Smooth muscle cell (in vitro differentiated cells): ENCODE measurements around the gene NKAIN4. TPM values are rescaled to one million over a fixed set of nuclear protein-coding genes. Genes with fewer than 3 reads are reported as not detected.
A peak's percentile ranks its signal among the peaks of the same experiment; 100 is the strongest.

Experiments used
- DNase-seq: peaks from one replicate; lab custom pipeline; 2025; ENCODE audit not compliant: unreplicated experiment; lab: John Stamatoyannopoulos, UW
- H2AFZ ChIP-seq: fragments of 200-600 bp; sonication (generic); 2 replicates; pipeline ENCODE4 v1.6.0; 2016; ENCODE audit warnings: antibody characterized with exemption, low read depth, mild to moderate bottlenecking
- H3F3A ChIP-seq: fragments of 200-600 bp; sonication (generic); 2 replicates; pipeline ENCODE4 v1.6.0; 2017; ENCODE audit warnings: antibody characterized with exemption, low read depth
- H3K27ac ChIP-seq: fragments of 200-600 bp; sonication (generic); 2 replicates; pipeline ENCODE4 v1.5.1; 2016; ENCODE audit warnings: low read depth, mild to moderate bottlenecking
- H3K27me3 ChIP-seq: fragments of 200-600 bp; sonication (generic); 2 replicates; pipeline ENCODE4 v1.6.1; 2016; ENCODE audit warnings: low read depth, mild to moderate bottlenecking
- H3K36me3 ChIP-seq: fragments of 200-600 bp; sonication (generic); 2 replicates; pipeline ENCODE4 v1.5.1; 2016; ENCODE audit warnings: low read depth
- H3K4me1 ChIP-seq: fragments of 200-600 bp; sonication (generic); 2 replicates; pipeline ENCODE4 v1.5.1; 2016; ENCODE audit warnings: low read depth
- H3K4me2 ChIP-seq: fragments of 200-600 bp; sonication (generic); 2 replicates; pipeline ENCODE4 v1.6.0; 2016; ENCODE audit warnings: mild to moderate bottlenecking
- H3K4me3 ChIP-seq: fragments of 200-600 bp; sonication (generic); 2 replicates; pipeline ENCODE4 v1.5.1; 2016; ENCODE audit warnings: mild to moderate bottlenecking
- H3K79me2 ChIP-seq: fragments of 200-600 bp; sonication (generic); 2 replicates; pipeline ENCODE4 v1.6.0; 2016; ENCODE audit warnings: low read depth, mild to moderate bottlenecking
- H3K9ac ChIP-seq: fragments of 200-600 bp; sonication (generic); 2 replicates; pipeline ENCODE4 v1.6.0; 2016; ENCODE audit warnings: low read depth
- H3K9me3 ChIP-seq: fragments of 200-600 bp; sonication (generic); replicated peaks from 2 replicates; pipeline ENCODE4 v1.5.1; 2016; ENCODE audit warnings: low read depth
- H4K20me1 ChIP-seq: fragments of 200-600 bp; sonication (generic); 2 replicates; pipeline ENCODE4 v1.6.0; 2016; ENCODE audit warnings: low read depth
- CTCF ChIP-seq: fragments of 200-600 bp; sonication (generic); IDR thresholded peaks from 2 replicates; pipeline ENCODE4 v1.5.1; 2017; ENCODE audit warnings: borderline replicate concordance, mild to moderate bottlenecking, antibody characterized with exemption; ENCODE audit not compliant: insufficient read depth, poor library complexity, severe bottlenecking
- WGBS: methylation state at CpG from one replicate; pipeline ENCODE4 v1.1.7; 2016; ENCODE audit warnings: low lambda C conversion rate; 5-methylcytosine and 5-hydroxymethylcytosine counted together
- polyA plus RNA-seq: library from polyadenylated mRNA; unstranded; fragments of >200 nt; fragmentation: Nextera tagmentation; extraction: Ambion mirVana; gene quantifications from 2 replicates; pipeline ENCODE4 v1.2.1, GENCODE V29; 2016
- total RNA-seq: library from RNA; depleted of rRNA; stranded (reverse); fragments of >200 nt; gene quantifications from 2 replicates; pipeline ENCODE4 v1.2.3, GENCODE V29; 2014

The NKAIN4 gene
- total and polyA plus RNA-seq, 2 experiments from 2014 or later: 19.8 to 50.0 TPM

- Histone ChIP-seq H3K27ac (peak overlapping the region; percentile 93), H3K4me3 (no peak overlapping the region), H4K20me1 (no peaks in the 10 kb centered on the region), H3K9me3 (no peaks in the 10 kb centered on the region), H3K9ac (no peak overlapping the region), H3K4me1 (peaks cover 43% of the 10 kb centered on the region), H3K79me2 (no peaks in the 10 kb centered on the region), H3K27me3 (no peaks in the 10 kb centered on the region), H3K4me2 (peak overlapping the region; percentile 65), H3K36me3 (no peaks in the 10 kb centered on the region), H3F3A (peaks cover 16% of the 10 kb centered on the region), H2AFZ (no peak overlapping the region)
- WGBS: 46% methylated on average over 5 of the region's 17 CpGs
- no peak for DNase-seq
- no peak for TF ChIP-seq CTCF
Measured at GRCh38 chr20:63233924-63234323, 20.3 kb downstream of the NKAIN4 start.

GRCh38 chr20:63233061-63233344 lies 21.3 kb downstream of the NKAIN4 start:
- H2AFZ ChIP-seq: no peak overlapping the region
- no peak for TF ChIP-seq CTCF
- no peaks in the 10 kb centered on the region for H3K27me3 ChIP-seq
- H3K4me1 ChIP-seq: peaks cover 43% of the 10 kb centered on the region
- H4K20me1 ChIP-seq: no peaks in the 10 kb centered on the region
- H3K79me2 ChIP-seq: no peaks in the 10 kb centered on the region
- peak overlapping the region; percentile 65 for H3K4me2 ChIP-seq
- DNase-seq: no peak
- no peaks in the 10 kb centered on the region for H3K9me3 ChIP-seq
- H3K9ac ChIP-seq: peak overlapping the region; percentile 65
- peaks cover 16% of the 10 kb centered on the region for H3F3A ChIP-seq
- WGBS: 53% methylated on average over 3 of the region's 3 CpGs
- no peaks in the 10 kb centered on the region for H3K36me3 ChIP-seq
- H3K27ac ChIP-seq: peak overlapping the region; percentile 93
- H3K4me3 ChIP-seq: no peak overlapping the region

- no peak overlapping the region for H2AFZ ChIP-seq
- WGBS: 4% methylated on average over 18 of the region's 18 CpGs
- H3K9ac ChIP-seq: peak overlapping the region; percentile 65
- H3K79me2 ChIP-seq: no peaks in the 10 kb centered on the region
- H3K4me2 ChIP-seq: peak overlapping the region; percentile 65
- H3K9me3 ChIP-seq: no peaks in the 10 kb centered on the region
- H3K4me3 ChIP-seq: no peak overlapping the region
- H4K20me1 ChIP-seq: no peaks in the 10 kb centered on the region
- H3K27ac ChIP-seq: peak overlapping the region; percentile 93
- no peak for TF ChIP-seq CTCF
- peak; percentile 31 for DNase-seq
- H3K27me3 ChIP-seq: no peaks in the 10 kb centered on the region
- H3F3A ChIP-seq: peaks cover 16% of the 10 kb centered on the region
- H3K36me3 ChIP-seq: no peaks in the 10 kb centered on the region
- H3K4me1 ChIP-seq: peaks cover 43% of the 10 kb centered on the region
Measured at GRCh38 chr20:63232235-63233060, 21.8 kb downstream of the NKAIN4 start.

GRCh38 chr20:63230800-63231268 lies 23.4 kb downstream of the NKAIN4 start:
- Histone ChIP-seq H3K4me3 (no peak overlapping the region), H3K4me2 (peak overlapping the region; percentile 59), H4K20me1 (no peaks in the 10 kb centered on the region), H3K79me2 (no peaks in the 10 kb centered on the region), H2AFZ (no peak overlapping the region), H3K4me1 (peaks cover 36% of the 10 kb centered on the region), H3K9ac (no peak overlapping the region), H3F3A (peaks cover 16% of the 10 kb centered on the region), H3K9me3 (no peaks in the 10 kb centered on the region), H3K27ac (peak overlapping the region; percentile 93), H3K36me3 (no peaks in the 10 kb centered on the region), H3K27me3 (no peaks in the 10 kb centered on the region)
- 31% methylated on average over 17 of the region's 17 CpGs for WGBS
- TF ChIP-seq CTCF: peak; percentile 24
- peak; percentile 32 for DNase-seq
